ENCODE data around the gene KRTAP4-11.
"Not testable (repeated sequence)": the region's sequence is repeated elsewhere in the genome, so short reads cannot be mapped to it uniquely, and the experiment has no call there.

GRCh38 chr17:41108728-41109386 is 9.3 kb downstream of the KRTAP4-11 start:
- TF ChIP-seq, protein P1, sequence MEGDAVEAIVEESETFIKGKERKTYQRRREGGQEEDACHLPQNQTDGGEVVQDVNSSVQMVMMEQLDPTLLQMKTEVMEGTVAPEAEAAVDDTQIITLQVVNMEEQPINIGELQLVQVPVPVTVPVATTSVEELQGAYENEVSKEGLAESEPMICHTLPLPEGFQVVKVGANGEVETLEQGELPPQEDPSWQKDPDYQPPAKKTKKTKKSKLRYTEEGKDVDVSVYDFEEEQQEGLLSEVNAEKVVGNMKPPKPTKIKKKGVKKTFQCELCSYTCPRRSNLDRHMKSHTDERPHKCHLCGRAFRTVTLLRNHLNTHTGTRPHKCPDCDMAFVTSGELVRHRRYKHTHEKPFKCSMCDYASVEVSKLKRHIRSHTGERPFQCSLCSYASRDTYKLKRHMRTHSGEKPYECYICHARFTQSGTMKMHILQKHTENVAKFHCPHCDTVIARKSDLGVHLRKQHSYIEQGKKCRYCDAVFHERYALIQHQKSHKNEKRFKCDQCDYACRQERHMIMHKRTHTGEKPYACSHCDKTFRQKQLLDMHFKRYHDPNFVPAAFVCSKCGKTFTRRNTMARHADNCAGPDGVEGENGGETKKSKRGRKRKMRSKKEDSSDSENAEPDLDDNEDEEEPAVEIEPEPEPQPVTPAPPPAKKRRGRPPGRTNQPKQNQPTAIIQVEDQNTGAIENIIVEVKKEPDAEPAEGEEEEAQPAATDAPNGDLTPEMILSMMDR (IDR thresholded peaks at IDR 0.05): not testable (repeated sequence)
- not testable (repeated sequence) for TF ChIP-seq POLR2A (IDR thresholded peaks at IDR 0.05)

All from uterus (tissue), 2 donors.